Right lobe of liver (tissue), 6 donors: ENCODE measurements around the gene NKAIN2. TPM values are rescaled to one million over a fixed set of nuclear protein-coding genes. Genes with fewer than 3 reads are reported as not detected.

ENCODE experiments used
- ATAC-seq, 4 donors: fragments of 200-7000 bp; cut with Tn5 transposase; one replicate each; pipeline ENCODE4 v1.9.1; 2020; ENCODE audit warnings: mild to moderate bottlenecking in 4 of 4, moderate library complexity in 4 of 4
- DNase-seq, 3 donors: peaks; one replicate each; pipeline ENCODE4 v3.0.0-alpha.2; 2020
- H3K27ac ChIP-seq, 3 donors: fragments of 200-600 bp; one replicate each; pipeline ENCODE4 v1.8.0; 2022
- H3K27me3 ChIP-seq, 2 donors: fragments of 200-600 bp; one replicate each; pipeline ENCODE4 v1.8.0; 2022
- H3K36me3 ChIP-seq, 4 donors: fragments of 200-600 bp; sonication (generic) in 1 of 4; one replicate each; pipeline versions ENCODE4 v1.5.1 to v1.8.0; 2017 to 2022; ENCODE audit warnings: control low read depth in 1 of 4
- H3K4me1 ChIP-seq, 4 donors: fragments of 200-600 bp; sonication (generic) in 1 of 4; one replicate each; pipeline versions ENCODE4 v1.5.1 to v1.8.0; 2017 to 2022; ENCODE audit warnings: control low read depth in 1 of 4
- H3K4me3 ChIP-seq, 3 donors: fragments of 200-600 bp; one replicate each; pipeline ENCODE4 v1.8.0; 2022
- H3K9me3 ChIP-seq, 4 donors: fragments of 200-600 bp; sonication (generic) in 1 of 4; one replicate each; pipeline versions ENCODE4 v1.5.1 to v1.8.0; 2017 to 2022; ENCODE audit warnings: control low read depth in 1 of 4
- POLR2A ChIP-seq: fragments of 450-650 bp; IDR thresholded peaks from one replicate; pipeline ENCODE4 v1.6.1; 2017; ENCODE audit warnings: antibody characterized with exemption, mild to moderate bottlenecking
- WGBS: methylation state at CpG from one replicate; pipeline ENCODE4 v1.1.6; 2018; ENCODE audit warnings: low coverage, low lambda C conversion rate; ENCODE audit not compliant: insufficient coverage; ENCODE audit errors: missing lambda C conversion rate; 5-methylcytosine and 5-hydroxymethylcytosine counted together
- intact Hi-C, 2 donors: fragments of 100-400 bp; cut with DNase I; formaldehyde crosslinking; loops; one replicate each; pipeline versions ENCODE4 v1.11.2 to v1.14.1; 2022
- total RNA-seq, 6 experiments: library from RNA; depleted of rRNA in 2 of 6; stranded (reverse); fragments of >200 nt in 2 of 6; fragmentation: NEBNext Ultra II Directional in 3 of 6; extraction: Animal tissue kit (Norgen Biotek cat#: 25700) in 3 of 6; gene quantifications; one replicate each; pipeline versions ENCODE4 v1.1.0 to v1.2.4, GENCODE V29; 2016 to 2023
- TF ChIP-seq, protein P1 (sequence below), 4 donors: fragments of 200-600 bp in 3 of 4; fragments of 450-650 bp in 1 of 4; IDR thresholded peaks; one replicate each; pipeline versions ENCODE4 v1.5.1 to v1.8.0; 2016 to 2022; ENCODE audit warnings: antibody characterized with exemption in 4 of 4, mild to moderate bottlenecking in 2 of 4
- donor health status: DM: no; HTN: yes; CAD: no.
- donor health status: DM: no; HTN: no; CAD: no.
- donor health status: DM: no; HTN: no; CAD: no.
- donor health status: DM: no; HTN: yes; CAD: no.
- donor health status: DM: no; HTN: yes; CAD: no.

Gene NKAIN2
- total RNA-seq, 6 experiments from 2014 or later: 0.16 to 0.28 TPM; not detected in 4

DNA sequence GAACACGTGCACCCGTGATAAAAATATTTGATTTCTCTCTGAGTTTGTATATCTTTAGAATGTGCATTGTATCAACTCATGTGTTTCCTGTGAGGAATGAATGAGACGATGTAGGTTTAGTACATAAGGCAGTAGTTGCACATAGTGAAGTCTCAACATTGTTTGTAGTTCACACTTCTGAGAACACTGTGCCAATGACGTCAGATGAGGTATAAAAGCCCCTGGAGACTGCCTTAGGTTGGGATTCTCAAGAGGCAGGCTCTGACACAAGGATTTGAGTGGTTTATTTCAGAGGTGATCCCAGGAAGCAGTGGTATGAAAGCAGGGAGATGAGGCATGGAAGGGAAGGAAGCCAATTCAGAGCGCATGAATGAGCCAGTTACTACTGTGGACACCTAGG is 2.6 kb upstream of the NKAIN2 start:
- 35% methylated on average over 5 of the region's 5 CpGs for WGBS
- intact Hi-C loops: no loop called here
- Histone ChIP-seq H3K36me3 (no peaks in the 10 kb centered on the region), H3K27ac (no peak overlapping the region), H3K4me1 (peaks cover 0 to 11% (median 0%) of the 10 kb centered on the region in 4 donors), H3K4me3 (no peak overlapping the region), H3K9me3 (no peaks in the 10 kb centered on the region), H3K27me3 (no peaks in the 10 kb centered on the region)
- no peak for DNase-seq
- TF ChIP-seq, protein P1, sequence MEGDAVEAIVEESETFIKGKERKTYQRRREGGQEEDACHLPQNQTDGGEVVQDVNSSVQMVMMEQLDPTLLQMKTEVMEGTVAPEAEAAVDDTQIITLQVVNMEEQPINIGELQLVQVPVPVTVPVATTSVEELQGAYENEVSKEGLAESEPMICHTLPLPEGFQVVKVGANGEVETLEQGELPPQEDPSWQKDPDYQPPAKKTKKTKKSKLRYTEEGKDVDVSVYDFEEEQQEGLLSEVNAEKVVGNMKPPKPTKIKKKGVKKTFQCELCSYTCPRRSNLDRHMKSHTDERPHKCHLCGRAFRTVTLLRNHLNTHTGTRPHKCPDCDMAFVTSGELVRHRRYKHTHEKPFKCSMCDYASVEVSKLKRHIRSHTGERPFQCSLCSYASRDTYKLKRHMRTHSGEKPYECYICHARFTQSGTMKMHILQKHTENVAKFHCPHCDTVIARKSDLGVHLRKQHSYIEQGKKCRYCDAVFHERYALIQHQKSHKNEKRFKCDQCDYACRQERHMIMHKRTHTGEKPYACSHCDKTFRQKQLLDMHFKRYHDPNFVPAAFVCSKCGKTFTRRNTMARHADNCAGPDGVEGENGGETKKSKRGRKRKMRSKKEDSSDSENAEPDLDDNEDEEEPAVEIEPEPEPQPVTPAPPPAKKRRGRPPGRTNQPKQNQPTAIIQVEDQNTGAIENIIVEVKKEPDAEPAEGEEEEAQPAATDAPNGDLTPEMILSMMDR (IDR thresholded peaks at IDR 0.05): no peak
- no peak for TF ChIP-seq POLR2A
- ATAC-seq: no peak

GRCh38 chr6:123802351-123802696 is 1.3 kb upstream of the NKAIN2 start:
- no peak for DNase-seq
- no peak overlapping the region for H3K27ac ChIP-seq
- no peaks in the 10 kb centered on the region for H3K27me3 ChIP-seq
- TF ChIP-seq, protein P1 (IDR thresholded peaks at IDR 0.05): no peak
- no peak for TF ChIP-seq POLR2A
- H3K4me3 ChIP-seq: no peak overlapping the region
- no peaks in the 10 kb centered on the region for H3K36me3 ChIP-seq
- WGBS: 14% methylated on average over 6 of the region's 6 CpGs
- no peaks in the 10 kb centered on the region for H3K9me3 ChIP-seq
- peak in 2 of 4 donors; percentile 6 to 7 for ATAC-seq
- intact Hi-C loops: no loop called here
- peaks cover 0 to 11% (median 0%) of the 10 kb centered on the region in 4 donors for H3K4me1 ChIP-seq

DNA sequence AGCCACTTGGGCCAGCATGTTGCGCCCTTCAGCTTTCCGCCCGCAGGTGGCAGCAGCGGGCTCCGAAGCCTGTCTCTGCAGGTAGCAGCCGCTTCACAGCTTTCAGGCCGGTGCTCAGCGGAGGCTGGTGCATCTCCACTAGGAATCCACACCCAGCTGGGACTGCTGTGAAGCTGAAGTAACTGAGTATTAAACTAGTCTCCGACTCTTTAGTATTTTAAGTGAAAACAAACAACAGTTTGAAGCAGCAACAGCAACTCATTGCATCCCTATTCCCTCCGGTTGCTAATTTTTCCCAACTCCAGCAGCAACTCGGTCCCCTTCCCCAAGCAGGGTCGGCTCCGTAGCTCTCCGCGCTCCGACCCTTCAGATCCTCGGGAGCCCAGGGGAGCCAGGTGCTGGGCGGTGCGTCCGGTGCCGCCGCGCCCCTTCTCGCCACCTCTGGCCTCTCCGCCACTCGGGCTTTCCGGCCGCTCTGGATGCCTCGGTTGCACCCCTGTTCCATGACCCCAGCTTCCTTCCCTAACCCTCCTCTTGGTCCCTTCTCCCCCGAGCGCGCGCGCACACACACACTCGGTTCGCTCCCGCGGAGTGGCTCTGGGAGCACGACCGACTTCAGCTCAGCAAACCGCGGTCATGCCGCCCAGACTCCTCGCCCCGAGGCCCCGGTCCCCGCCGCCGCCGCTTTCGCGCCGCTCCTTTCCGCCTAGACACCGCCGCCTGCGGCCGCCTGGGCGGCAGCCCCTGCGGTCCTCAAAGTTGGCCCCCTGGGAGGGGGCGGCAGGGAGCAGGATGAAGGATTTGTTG is 765 bp upstream of the NKAIN2 start:
- DNase-seq (peak; percentile 81 to 88 (median 87)), ATAC-seq (peak; percentile 100)
- Histone ChIP-seq H3K4me1 (peaks cover 0 to 11% (median 0%) of the 10 kb centered on the region in 4 donors), H3K9me3 (no peaks in the 10 kb centered on the region), H3K27me3 (no peaks in the 10 kb centered on the region), H3K27ac (no peak overlapping the region), H3K36me3 (no peaks in the 10 kb centered on the region), H3K4me3 (peak overlapping the region; percentile 28 to 43 (median 39))
- TF ChIP-seq POLR2A: no peak
- TF ChIP-seq, protein P1 (IDR thresholded peaks at IDR 0.05): peak; percentile 79 to 96 (median 94)
- intact Hi-C loops: no loop called here
- WGBS: 2% methylated on average over 22 of the region's 61 CpGs

DNA sequence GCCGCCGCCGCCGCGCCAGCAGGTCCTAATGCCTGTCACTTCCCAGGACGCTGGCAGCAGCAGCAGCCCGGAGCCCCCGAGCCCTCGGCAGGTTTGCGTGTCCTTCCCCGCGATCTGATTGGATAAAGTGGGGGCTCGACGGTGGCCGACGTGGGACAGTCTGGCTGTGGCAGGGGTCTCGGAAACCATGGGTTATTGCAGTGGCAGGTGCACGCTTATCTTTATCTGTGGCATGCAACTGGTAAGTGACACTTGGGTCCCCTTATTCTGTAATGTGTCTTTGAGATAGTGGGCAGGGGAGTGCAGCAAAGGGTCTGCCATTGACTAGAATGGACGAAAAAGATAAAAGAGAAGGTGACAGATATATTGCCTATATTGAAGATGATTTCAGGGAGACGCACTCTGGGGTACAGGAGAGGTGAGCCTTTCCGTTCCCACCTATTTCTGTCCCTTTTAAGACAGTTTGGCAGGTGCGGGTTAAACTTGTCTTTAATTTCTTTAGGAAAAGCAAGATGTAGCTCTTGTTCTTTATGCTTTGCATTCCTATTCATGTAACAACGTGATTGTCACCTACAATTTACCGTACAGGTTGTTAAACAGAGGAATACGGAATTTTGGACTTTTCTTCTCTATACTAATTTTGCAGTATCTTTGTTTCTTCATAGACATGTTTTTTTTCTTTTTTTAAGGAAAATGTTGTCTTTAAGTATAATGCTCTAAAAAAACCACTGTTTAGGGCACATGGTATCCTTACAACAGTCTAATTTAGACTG is 535 bp downstream of the NKAIN2 start:
- H3K4me3 ChIP-seq: peak overlapping the region in 2 of 3 donors; percentile 2 to 31
- peaks cover 0 to 11% (median 0%) of the 10 kb centered on the region in 4 donors for H3K4me1 ChIP-seq
- TF ChIP-seq, protein P1 (IDR thresholded peaks at IDR 0.05): no peak
- TF ChIP-seq POLR2A: no peak
- ATAC-seq: no peak
- 11% methylated on average over 9 of the region's 25 CpGs for WGBS
- H3K36me3 ChIP-seq: no peaks in the 10 kb centered on the region
- no peaks in the 10 kb centered on the region for H3K27me3 ChIP-seq
- H3K27ac ChIP-seq: no peak overlapping the region
- intact Hi-C loops: no loop called here
- no peaks in the 10 kb centered on the region for H3K9me3 ChIP-seq
- DNase-seq: peak in 2 of 3 donors; percentile 19 to 52
